ENCODE data around the gene RGS1. TPM values are rescaled to one million over a fixed set of nuclear protein-coding genes. Genes with fewer than 3 reads are reported as not detected.

Gene RGS1
- total RNA-seq, 1 experiment from 2014 or later: not detected

DNA sequence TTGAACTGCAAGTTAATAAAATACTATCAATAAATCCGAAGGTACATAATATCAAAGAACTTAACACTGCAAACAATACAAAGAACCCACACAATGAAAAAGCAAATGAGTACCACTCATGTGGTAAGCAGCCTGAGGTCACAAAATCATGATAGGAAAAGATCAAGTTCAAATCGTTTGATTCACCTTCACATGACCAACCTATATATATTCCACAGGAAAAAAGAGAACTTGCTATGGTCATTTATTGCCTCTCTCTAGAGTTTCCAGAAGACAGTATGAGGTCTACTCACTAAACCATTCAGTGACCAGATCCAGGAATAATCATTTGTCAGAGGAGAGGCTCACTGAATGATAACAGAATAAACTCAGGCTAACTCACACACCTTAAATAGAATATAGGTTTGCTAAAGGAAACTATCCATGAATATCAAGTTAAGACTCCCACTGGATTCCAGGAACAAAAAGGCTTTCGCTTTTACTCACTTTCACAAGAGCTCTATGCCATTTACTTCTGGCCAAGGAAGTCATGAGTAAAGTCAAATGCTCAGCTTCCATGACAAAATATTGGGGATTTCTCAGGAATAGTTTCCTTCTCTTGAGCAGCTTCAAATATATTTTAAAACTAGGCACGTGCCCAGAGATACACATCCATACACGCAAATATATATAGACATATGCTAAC is 48.3 kb upstream of the RGS1 start:
- no peak overlapping the region for H3T11ph ChIP-seq (ENCODE audit: low read length)
- H3K4ac ChIP-seq (ENCODE audit: low read depth, low read length): no peak overlapping the region
- H4K8ac ChIP-seq (replicated peaks; ENCODE audit: insufficient read length, low read depth, low read length): no peak overlapping the region
- no peak overlapping the region for H3K4me3 Mint-ChIP-seq
- H3K23me2 ChIP-seq (ENCODE audit: insufficient read length, low read depth, low read length, poor library complexity, severe bottlenecking): no peaks in the 10 kb centered on the region
- H3K23ac ChIP-seq (ENCODE audit: insufficient read length, low read depth, low read length): no peak overlapping the region
- H2BK12ac ChIP-seq (ENCODE audit: insufficient read length, low read depth, low read length): no peak overlapping the region
- no peak overlapping the region for H3K27ac ChIP-seq (ENCODE audit: insufficient read length, low read depth, low read length)
- no peak overlapping the region for H3K18ac ChIP-seq (ENCODE audit: insufficient read length, low read depth, low read length)
- no peaks in the 10 kb centered on the region for H3K79me1 ChIP-seq (ENCODE audit: insufficient read depth, low read depth, low read length, poor library complexity, severe bottlenecking)
- H3K9me3 ChIP-seq (ENCODE audit: control insufficient read depth, low read depth, low read length): no peaks in the 10 kb centered on the region
- H2BK15ac ChIP-seq (ENCODE audit: low read depth, low read length): no peak overlapping the region
- DNase-seq: no peak
- no peak overlapping the region for H4K91ac ChIP-seq (ENCODE audit: insufficient read length, low read depth, low read length)
- no peak overlapping the region for H3K14ac ChIP-seq (ENCODE audit: insufficient read depth, low read length)
- peaks cover 12 to 20% of the 10 kb centered on the region in 2 experiments for H3K4me1 Mint-ChIP-seq
- H2BK5ac ChIP-seq (ENCODE audit: insufficient read length, low read length): no peak overlapping the region
- no CpG with 5 or more reads among the region's 5 CpGs for WGBS (ENCODE audit: extremely low coverage, insufficient read length, low lambda C conversion rate)
- no peaks in the 10 kb centered on the region for H3K79me2 ChIP-seq (ENCODE audit: insufficient read depth, low read length)
- no peak overlapping the region for H4K5ac ChIP-seq (ENCODE audit: insufficient read length, low read depth, low read length)
- no peak overlapping the region for H2AK5ac ChIP-seq (ENCODE audit: insufficient read length, low read length)
- TF ChIP-seq CTCF (conservative IDR thresholded peaks at IDR 0.05): no peak
- H3K27ac Mint-ChIP-seq: no peak overlapping the region
- H3K9ac ChIP-seq (ENCODE audit: extremely low read depth, insufficient read length, low read length): no peak overlapping the region
- H3K27me3 Mint-ChIP-seq (ENCODE audit: low read depth): no peaks in the 10 kb centered on the region
- no peak overlapping the region for H2BK20ac ChIP-seq (ENCODE audit: low read depth, low read length, poor library complexity, severe bottlenecking)
- peaks cover 0 to 2% of the 10 kb centered on the region in 2 experiments; a peak in 1 of 5 replicates for H3K9me3 Mint-ChIP-seq
- H3K56ac ChIP-seq (ENCODE audit: insufficient read length, low read depth, low read length): no peak overlapping the region
- H2BK120ac ChIP-seq (ENCODE audit: low read depth, low read length, poor library complexity, severe bottlenecking): no peak overlapping the region
- no peaks in the 10 kb centered on the region for H4K20me1 ChIP-seq (ENCODE audit: control insufficient read depth, insufficient read depth, insufficient read length)
- H3K36me3 Mint-ChIP-seq (ENCODE audit: insufficient read depth in 1 of 3, low read depth in 3 of 3): no peaks in the 10 kb centered on the region
- no peak overlapping the region for H2AFZ ChIP-seq (ENCODE audit: low read length)
- H3K4me1 ChIP-seq (ENCODE audit: insufficient read depth, low read length): no peaks in the 10 kb centered on the region
- H3K27me3 ChIP-seq (ENCODE audit: insufficient read depth, low read length): no peaks in the 10 kb centered on the region
- no peak overlapping the region for H3K4me2 ChIP-seq (ENCODE audit: insufficient read depth, insufficient read length, low read length)
